ENCODE data around the gene MIB2.

GRCh38 chr1:1622788-1623094, 7.4 kb downstream of the MIB2 start:
- TF ChIP-seq, protein P1, sequence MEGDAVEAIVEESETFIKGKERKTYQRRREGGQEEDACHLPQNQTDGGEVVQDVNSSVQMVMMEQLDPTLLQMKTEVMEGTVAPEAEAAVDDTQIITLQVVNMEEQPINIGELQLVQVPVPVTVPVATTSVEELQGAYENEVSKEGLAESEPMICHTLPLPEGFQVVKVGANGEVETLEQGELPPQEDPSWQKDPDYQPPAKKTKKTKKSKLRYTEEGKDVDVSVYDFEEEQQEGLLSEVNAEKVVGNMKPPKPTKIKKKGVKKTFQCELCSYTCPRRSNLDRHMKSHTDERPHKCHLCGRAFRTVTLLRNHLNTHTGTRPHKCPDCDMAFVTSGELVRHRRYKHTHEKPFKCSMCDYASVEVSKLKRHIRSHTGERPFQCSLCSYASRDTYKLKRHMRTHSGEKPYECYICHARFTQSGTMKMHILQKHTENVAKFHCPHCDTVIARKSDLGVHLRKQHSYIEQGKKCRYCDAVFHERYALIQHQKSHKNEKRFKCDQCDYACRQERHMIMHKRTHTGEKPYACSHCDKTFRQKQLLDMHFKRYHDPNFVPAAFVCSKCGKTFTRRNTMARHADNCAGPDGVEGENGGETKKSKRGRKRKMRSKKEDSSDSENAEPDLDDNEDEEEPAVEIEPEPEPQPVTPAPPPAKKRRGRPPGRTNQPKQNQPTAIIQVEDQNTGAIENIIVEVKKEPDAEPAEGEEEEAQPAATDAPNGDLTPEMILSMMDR (IDR thresholded peaks at IDR 0.05): no peak
- TF ChIP-seq POLR2A (IDR thresholded peaks at IDR 0.05): no peak
- TF ChIP-seq EP300 (IDR thresholded peaks at IDR 0.05): no peak

Measured in ovary (tissue), 3 donors.